Stimulated activated CD8-positive, alpha-beta memory T cell treated with anti-CD3 and anti-CD28 coated beads, Interleukin-12 subunit alpha, Interleukin-12 subunit beta, amount 100 ng/mL, for 1 hour (primary cell): ENCODE data around the gene ACP7.
"Not testable (repeated sequence)": the region's sequence is repeated elsewhere in the genome, so short reads cannot be mapped to it uniquely, and the experiment has no call there.

Experiments
- DNase-seq: peaks from one replicate; pipeline ENCODE4 v3.0.0-alpha.2; 2020; ENCODE audit warnings: low read depth

ACP7 gene, protein sequence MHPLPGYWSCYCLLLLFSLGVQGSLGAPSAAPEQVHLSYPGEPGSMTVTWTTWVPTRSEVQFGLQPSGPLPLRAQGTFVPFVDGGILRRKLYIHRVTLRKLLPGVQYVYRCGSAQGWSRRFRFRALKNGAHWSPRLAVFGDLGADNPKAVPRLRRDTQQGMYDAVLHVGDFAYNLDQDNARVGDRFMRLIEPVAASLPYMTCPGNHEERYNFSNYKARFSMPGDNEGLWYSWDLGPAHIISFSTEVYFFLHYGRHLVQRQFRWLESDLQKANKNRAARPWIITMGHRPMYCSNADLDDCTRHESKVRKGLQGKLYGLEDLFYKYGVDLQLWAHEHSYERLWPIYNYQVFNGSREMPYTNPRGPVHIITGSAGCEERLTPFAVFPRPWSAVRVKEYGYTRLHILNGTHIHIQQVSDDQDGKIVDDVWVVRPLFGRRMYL

DNA sequence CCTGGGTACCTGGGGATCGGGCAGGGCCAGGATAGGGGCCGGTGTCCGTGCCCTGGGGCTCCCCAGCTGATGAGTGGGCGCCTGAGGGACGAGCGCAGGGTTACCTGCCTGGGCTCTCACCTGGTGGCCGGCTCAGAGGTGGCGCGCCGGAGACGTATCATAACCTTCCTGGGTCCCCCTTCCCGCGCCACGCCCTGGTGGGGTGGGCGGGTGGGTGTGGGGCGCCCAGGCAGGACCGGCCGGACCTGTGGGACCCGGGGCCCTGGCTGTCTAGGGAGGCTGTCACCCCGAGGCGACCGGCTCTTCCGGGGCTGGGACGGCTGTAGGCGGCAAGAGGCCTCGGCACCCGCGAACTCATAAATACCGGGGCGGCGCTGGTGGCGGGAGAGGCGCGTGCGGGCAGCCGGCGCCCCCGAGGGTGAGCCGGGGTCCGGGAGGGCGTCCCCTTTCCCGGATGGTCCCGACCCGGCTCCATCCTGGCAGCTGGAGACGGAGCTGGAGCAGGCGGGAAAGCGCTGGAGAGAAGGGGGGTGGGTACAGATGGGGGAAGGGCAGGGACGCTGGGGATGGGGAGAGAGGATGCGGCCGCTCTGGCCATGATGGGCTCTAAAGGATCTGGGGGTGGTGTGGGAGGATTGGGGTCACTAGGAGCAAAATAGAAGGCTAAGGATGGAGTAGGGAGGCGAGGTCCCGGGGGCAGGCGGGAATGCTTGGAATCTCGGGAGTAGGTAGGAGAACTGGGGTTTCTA, at the start of gene ACP7:
Gene ACP7, plus strand, starts transcription at position 386 of the 749 bp plus-strand sequence. CDS start 902 bp downstream, outside the sequence.
- no peak for DNase-seq

DNA sequence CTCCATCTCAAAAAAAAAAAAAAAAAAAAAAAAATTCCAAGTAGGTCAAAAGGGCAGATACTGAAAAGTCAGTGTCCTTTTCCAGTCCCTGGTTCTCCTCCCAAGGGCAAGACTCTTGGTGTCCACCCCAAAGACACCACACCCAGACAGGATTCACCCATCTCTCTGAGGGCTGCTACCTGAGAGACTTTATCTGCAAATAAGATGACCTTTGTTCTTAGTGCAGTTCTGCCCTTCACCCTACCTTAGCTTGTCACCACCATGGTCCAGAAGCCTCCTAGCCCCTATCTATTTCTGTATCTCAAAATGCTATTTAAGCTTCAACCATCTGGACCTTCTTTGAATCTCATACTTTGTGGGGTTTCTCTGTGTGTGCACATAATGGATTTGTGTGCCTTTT, 47.6 kb upstream of the ACP7 start:
- DNase-seq = no peak

DNA sequence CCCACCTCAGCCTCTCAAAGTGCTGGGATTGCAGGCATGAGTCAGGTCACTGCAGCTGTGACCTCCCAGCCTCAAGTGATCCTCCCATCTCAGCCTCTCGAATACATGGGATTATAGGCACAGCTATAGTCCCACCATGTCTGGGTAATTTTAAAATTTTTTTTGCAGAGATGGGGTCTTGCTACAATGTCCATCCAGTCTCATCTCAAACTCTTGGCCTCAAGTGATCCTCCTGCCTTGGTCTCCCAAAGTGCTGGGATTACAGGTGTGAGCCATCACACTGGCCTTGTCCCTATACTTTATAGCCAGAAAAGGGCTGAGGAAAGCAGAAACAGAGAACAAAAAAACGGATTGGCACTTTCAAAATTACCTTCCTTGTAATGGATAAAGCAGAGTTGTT, 47.0 kb upstream of the ACP7 start:
- DNase-seq = no peak

DNA sequence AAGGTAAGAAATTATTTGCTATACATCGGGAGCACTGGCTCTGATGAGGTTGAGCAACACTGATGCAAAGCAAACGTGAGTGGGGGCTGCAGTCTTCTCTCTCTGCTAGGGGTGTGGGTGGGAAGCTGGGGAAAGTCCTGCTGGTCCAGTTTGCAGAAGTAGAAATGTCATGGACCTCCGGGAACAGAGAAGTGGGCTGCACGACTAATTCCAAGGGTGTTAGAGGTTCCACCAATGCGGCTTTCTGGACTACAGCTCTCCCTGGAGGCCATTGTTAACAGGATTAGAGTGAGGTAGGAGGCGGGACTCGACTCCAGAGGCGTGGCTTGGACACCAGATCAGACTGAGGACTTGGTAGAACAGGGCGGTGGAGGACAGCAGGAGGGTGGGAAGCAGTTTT, 46.1 kb upstream of the ACP7 start:
- no peak for DNase-seq

- DNase-seq = no peak
Measured at GRCh38 chr19:39045506-39045905, 38.7 kb upstream of the ACP7 start.

DNA sequence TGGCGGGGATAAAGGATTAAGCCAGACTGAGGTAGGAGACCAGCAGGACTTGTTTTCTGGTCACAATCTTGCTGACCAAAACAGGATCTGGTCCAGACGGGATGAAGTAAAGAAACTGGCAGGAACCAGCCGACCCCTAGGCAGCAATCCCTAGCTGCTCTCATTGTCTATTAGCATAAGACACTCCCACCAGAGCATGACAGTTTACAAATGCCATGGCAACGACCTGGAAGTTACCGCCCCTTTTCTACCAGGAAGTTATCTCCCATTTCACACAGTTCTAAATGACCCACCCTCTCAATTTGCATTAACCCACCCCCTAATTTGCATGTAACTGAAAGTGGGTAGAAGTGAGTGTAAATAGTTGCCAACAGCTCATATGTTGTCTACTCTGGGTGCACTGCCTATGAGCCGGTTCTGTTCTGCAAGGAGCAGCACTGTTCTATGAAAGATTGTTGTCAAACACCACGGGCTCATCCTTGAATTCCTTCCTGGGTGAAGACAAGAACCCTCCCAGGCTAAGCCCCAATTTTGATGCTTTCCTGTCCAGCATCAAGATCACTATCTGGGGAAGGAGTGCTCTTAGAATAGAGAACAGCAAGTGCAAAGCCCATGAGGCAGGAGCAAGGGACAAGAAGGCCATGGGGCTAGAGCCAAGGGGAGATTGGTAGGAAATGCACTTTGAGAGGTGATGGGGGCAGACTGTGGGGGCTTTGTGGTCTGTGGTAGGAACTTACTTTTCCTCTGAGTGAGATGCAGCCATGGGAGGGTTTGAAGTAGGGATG, 37.9 kb upstream of the ACP7 start:
- no peak for DNase-seq

DNA sequence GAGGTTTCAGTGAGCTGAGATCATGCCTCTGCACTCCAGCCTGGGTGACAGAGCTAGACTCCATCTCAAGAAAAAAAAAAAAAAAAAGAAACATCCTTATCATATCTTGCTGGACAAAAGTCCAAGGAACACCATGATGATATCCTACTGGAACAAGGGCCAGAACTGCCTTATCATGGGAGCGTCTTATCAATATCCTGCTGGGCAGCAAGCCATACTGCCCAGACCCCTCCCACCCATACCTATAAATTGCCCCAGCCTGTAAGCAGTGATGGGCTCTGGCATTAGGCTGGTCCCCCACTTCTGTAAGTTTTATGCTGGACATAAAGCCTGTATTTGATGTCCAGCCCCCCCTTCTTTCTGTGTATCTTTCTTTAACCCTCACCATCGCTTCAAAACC, 37.1 kb upstream of the ACP7 start:
- DNase-seq = no peak

GRCh38 chr19:39052243-39052746, 31.9 kb upstream of the ACP7 start:
- peak; percentile 63 for DNase-seq

DNA sequence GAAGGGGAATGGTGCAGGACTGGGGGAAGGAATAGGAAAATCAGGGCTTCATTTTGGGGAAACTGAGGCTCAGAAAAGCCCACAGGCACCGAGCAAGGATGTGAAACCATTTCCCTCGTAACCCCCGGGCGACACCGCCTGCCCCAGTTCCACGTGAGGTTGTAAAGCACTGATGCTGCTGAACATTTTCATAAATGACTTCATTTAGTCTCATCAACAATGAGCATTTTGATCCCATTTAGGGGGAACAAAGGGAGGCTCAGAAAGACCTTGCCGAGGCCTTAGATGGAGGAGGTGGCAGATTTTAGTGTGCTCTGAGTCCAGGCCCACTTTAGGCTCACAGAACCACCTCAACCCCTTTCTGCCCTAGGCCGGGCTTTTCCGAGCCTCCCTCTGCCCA, 31.3 kb upstream of the ACP7 start:
- DNase-seq = no peak

DNA sequence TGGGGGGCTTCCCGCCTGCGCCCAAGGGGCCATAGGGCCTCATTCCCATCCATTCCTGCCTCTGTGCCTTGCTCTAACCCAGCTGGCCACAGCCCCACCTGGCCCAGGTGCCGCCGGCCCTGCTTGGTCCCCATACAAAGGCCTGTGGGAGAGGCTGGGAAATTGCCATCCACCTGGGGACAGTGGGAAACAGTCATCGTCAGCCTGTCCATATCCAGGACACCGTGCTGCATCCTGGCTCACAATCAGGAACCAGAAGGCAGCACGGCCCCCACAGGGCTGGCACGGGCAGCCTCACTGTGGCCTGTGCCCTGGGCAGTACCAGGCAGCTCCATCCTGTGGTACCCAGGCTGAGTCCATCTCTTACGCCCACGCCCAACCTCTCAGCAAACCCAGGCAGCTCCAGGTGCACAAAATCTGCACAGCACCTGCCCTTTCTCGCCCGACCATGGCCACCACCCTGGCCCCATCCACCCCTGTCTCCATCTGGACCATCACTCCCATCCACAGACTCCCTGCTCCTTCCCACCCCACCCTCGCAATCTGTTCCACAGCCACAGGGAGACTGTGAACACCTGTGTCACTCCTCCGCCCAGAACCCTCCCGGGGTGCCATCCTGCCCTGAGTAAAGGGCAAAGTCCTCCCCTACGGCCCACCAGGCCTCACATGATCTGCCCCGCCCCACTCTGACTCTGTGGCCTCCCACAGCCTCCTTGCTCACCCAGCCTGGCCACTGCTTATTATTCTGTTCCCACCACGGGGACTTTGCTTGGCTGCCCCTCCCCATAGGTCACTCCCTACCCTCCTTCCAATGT, 30.7 kb upstream of the ACP7 start:
- DNase-seq = no peak

GRCh38 chr19:39054091-39054470, 30.1 kb upstream of the ACP7 start:
- no peak for DNase-seq

DNA sequence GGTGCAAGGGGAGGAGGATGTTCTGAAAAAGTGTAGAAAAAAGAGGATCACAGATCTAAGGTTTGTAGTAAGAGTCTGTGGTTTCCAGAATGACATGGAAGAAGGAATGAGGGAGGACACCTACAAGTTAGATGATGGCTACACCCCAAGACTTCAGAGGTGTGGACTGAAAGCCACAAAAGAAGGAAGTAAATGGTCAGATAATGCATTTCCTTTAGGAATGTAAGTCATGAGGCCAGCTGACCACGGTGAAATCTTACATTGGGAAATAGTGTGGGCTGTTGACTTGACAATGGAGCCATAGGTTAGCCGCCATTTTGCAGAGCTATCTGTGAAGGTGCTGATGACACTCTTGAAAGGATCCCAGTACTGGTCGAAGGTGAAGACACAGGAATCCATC, 26.6 kb upstream of the ACP7 start:
- DNase-seq = no peak

GRCh38 chr19:39059302-39059701, 24.9 kb upstream of the ACP7 start:
- DNase-seq = no peak

DNA sequence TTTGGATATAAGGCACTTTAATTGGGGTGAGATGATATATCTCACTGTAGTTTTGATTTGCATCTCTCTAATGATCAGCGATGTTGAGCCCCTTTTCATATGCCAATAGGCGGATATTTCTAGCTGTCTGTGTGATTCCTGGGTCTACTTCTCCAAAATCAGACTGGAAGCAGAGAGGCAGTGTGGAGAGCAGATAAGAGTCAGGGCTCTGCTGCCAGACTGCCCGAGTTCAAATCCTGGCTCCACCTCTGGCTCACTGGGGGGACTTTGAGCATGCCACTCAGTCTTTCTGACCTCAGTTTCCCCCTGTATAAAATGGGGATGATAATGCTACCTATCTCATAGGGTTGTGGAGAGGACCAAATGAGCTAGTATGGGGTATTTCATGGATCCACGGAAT, 24.0 kb upstream of the ACP7 start:
- no peak for DNase-seq

DNA sequence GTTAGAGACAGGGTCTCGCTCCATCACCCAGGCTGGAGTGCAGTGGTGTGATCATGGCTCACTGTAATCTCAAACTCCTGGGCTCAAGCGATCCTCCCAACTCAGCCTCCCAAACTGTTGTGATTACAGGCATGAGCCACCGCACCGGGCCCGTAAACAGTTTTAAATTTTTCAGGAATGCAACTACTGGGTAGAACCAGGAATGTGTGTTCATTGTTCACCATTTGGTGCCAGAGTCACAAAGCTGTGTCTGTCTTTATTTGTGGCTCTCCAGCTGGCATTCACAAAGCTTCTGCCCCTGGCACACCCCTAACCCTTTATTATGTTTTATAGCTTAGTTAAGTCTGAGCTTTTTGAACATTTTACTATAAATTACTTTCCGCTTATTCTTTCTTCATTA, 19.8 kb upstream of the ACP7 start:
- no peak for DNase-seq

GRCh38 chr19:39065928-39066327, 18.2 kb upstream of the ACP7 start:
- no peak for DNase-seq

DNA sequence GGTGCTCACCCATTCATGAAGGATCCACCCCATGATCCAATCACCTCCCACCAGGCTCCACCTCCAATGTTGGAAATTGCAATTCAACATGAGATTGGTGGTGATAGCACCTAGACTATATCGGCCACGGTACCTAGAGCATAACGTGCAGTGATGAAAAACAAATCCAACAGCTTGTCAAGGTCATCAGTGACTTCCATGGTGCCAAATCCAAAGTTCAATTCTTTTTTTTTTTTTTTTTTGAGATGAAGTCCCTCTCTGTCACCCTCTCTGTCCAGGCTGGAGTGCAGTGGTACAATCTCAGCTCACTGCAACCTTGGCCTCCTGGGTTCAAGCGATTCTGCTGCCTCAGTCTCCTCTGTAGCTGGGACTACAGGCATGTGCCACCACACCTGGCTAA, 17.1 kb upstream of the ACP7 start:
- no peak for DNase-seq

- DNase-seq = not testable (repeated sequence)
Measured at GRCh38 chr19:39068259-39068658, 15.9 kb upstream of the ACP7 start.

- DNase-seq = no peak
Measured at GRCh38 chr19:39070888-39071287, 13.3 kb upstream of the ACP7 start.

DNA sequence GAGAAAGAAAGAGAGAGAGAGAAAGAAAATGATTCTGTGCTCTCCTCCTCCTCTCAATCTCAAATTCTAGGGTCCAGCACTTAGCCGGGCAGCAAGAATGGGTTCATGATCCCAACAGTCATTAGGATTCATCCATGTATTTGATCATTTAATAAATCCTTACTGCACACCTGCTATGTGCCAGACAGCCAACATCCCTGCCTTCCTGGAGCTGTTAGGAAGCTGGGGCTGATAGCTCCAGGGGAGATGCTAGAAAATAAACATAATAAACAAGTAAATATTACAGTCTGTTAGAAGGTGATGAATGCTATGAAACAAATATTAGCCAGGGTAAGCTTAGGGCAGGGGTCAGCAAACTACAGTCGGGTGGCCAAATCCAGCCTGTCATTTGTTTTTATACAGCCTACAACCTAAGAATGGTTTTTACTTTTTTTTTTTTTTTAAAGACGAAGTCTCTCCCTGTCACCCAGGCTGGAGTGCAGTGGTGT, 9.9 kb upstream of the ACP7 start:
- DNase-seq = no peak

- DNase-seq = no peak
Measured at GRCh38 chr19:39074942-39075341, 9.2 kb upstream of the ACP7 start.
